Measurements from ENCODE around the gene MOGAT3. TPM values are rescaled to one million over a fixed set of nuclear protein-coding genes. Genes with fewer than 3 reads are reported as not detected.

MOGAT3 gene
- total RNA-seq, 1 donor, result not detected

DNA sequence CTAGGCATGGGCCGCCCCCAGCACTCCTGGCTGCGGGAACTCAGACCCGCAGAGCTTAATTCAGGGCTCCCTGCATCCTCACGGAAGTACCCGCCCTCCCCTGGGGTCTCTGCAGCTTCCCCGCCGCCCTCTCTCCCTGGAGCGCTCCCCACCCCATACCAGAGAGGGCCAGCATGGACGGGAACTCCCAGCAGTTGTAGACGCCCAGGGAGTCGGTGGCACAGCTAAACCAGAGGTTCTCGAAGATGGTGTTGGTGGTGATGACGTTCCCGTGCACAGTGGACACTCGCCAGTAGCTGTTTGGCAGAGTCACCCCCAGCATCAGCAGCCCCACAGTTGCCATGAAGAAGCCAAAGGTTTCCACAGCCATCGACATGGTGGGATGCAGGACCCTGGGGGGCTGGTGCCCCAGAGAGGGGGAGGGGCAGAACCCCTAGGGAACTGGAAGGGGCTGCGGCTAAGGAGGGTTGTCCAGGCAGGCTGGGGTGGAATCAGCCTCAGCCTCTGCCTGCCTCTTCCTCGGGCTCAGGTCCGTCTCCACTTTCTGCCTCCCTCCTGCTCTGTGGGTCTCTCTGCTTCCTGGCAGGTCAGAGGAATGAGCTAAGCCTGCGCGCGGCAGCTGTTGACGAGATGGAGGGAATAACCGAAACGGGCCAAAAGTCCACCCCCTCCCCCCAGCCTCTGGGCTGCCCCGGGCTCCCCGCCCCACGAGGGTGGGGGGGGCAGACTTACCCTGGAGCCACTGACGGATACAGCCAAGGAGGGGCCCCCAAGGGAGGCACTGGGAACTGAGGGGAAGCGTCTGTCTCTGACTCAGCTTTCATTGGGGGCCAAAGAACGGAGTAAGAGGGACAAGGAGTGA lies 36.6 kb upstream of the MOGAT3 start, which contains the start of gene CLDN15:
Gene CLDN15, minus strand, starts transcription at position 597 of the 862 bp plus-strand sequence. Its CDS starts 221 bp downstream, at position 376.
- Histone ChIP-seq H3K27me3 (ENCODE audit: insufficient read depth, low read length) (no peaks in the 10 kb centered on the region), H3K9me3 (ENCODE audit: low read depth, low read length) (no peaks in the 10 kb centered on the region), H3K4me1 (ENCODE audit: insufficient read depth, low read length) (peaks cover 25% of the 10 kb centered on the region), H3K4me3 (ENCODE audit: low read length) (no peak within 1 kb of the TSS)

DNA sequence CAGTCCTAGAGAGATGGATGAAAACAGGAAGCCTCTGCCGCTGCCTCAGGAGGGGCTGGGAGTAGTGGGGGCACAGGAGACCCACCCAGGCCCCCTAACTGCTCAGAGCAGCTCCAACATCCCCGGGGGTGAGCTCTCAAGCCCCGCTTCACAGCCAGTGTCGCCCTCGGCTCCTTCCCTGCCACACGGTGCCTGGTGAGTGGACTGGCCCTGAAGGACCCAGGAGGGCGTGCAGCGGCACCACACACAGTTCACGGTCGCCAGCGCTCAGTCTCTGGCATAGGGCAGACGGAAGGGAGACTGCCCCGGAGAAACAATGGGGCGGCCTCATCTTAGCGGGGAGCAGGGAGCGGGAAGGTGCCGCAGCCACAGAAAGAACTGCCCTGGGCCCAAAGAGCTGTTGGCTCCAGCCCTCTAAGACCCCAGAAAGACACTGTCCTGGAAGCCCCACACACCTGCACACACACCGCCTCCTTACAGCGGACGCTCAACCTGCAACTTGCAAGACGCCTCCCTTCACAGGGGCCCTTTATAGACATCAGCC lies 35.5 kb upstream of the MOGAT3 start:
- Histone ChIP-seq H3K4me1 (ENCODE audit: insufficient read depth, low read length) (peaks cover 14% of the 10 kb centered on the region), H3K4me3 (ENCODE audit: low read length) (no peak overlapping the region), H3K27me3 (ENCODE audit: insufficient read depth, low read length) (no peaks in the 10 kb centered on the region), H3K9me3 (ENCODE audit: low read depth, low read length) (no peaks in the 10 kb centered on the region)

DNA sequence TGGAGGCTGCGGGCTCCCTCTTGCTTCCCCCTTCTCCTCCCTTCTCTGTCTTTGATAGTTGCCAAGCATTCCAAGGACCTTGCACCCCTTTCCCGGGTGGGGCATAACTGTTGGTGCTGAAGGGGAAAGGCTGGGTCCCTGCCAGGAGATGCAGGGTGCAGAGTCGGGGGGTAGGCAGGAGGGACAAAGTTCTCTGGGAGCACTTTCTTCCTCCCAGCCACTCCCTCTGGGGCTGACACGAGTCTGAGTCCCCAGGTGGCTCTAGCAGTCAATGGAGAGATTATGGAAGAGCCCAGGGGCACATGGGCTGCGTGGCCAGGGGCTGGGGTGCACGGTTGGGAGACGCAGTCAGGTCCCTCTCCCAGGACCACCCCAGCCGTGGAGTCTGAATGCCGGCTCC lies 34.7 kb upstream of the MOGAT3 start:
- peaks cover 6% of the 10 kb centered on the region for H3K4me1 ChIP-seq (ENCODE audit: insufficient read depth, low read length)
- no peaks in the 10 kb centered on the region for H3K9me3 ChIP-seq (ENCODE audit: low read depth, low read length)
- no peak overlapping the region for H3K4me3 ChIP-seq (ENCODE audit: low read length)
- H3K27me3 ChIP-seq (ENCODE audit: insufficient read depth, low read length), result no peaks in the 10 kb centered on the region

- H3K9me3 ChIP-seq (ENCODE audit: low read depth, low read length), result no peaks in the 10 kb centered on the region
- no peak overlapping the region for H3K4me3 ChIP-seq (ENCODE audit: low read length)
- H3K4me1 ChIP-seq (ENCODE audit: insufficient read depth, low read length), result peaks cover 6% of the 10 kb centered on the region
- no peaks in the 10 kb centered on the region for H3K27me3 ChIP-seq (ENCODE audit: insufficient read depth, low read length)
Measured at GRCh38 chr7:101235050-101235449, 34.2 kb upstream of the MOGAT3 start.

DNA sequence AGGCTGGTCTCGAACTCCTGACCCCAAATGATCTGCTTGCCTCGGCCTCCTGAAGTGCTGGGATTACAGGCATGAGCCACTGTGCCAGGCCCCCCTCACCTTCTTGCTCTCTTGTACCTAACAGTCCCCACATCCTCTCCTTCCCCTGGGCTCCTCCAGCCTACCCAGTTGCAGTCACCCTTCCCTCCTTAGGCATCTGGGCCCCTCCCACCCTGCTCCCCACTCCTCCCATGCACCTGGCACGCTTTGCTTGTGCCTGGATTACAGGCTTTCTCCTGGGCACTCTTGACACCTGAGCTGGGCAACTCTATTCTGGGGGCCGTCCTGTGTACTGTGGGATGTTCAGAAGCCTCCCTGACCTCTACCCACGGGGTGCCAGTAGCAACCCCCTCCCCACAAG lies 33.8 kb upstream of the MOGAT3 start:
- Histone ChIP-seq H3K27me3 (ENCODE audit: insufficient read depth, low read length) (no peaks in the 10 kb centered on the region), H3K4me3 (ENCODE audit: low read length) (no peak overlapping the region), H3K4me1 (ENCODE audit: insufficient read depth, low read length) (peaks cover 6% of the 10 kb centered on the region), H3K9me3 (ENCODE audit: low read depth, low read length) (no peaks in the 10 kb centered on the region)

DNA sequence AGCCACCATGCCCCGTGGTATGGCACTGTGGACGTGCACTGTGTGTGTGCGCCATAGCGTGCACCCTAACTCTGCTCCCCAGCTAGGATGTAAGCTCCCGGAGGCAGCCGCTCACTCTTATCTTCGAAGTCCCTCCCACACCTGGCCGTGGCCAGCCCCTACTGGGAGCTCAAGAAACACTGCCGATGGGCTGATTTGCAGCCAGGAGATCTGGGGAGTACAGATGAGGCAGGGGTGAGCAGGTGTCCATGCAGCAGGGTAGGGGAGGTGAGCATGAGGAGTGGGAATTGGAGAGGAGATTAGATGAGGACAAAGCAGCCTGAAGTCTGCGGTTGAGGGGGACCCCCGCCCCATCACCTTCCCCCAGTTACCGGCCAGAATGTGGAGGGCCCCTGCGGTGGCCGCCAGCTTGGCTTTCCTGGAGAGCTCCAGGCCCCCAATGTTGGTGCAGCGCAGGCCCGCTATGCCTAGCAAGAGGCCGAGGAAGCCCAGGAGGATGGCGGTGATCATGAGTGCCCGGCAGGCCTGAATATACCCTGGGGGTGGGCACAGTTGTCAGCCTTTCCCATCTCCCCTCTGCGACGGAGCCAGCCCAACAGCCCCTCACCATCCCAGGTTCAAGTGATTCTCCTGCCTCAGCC lies 33.2 kb upstream of the MOGAT3 start:
- no peaks in the 10 kb centered on the region for H3K9me3 ChIP-seq (ENCODE audit: low read depth, low read length)
- H3K4me3 ChIP-seq (ENCODE audit: low read length), result no peak overlapping the region
- H3K27me3 ChIP-seq (ENCODE audit: insufficient read depth, low read length), result no peaks in the 10 kb centered on the region
- H3K4me1 ChIP-seq (ENCODE audit: insufficient read depth, low read length), result no peaks in the 10 kb centered on the region

GRCh38 chr7:101232141-101232850 lies 31.5 kb upstream of the MOGAT3 start:
- Histone ChIP-seq H3K27me3 (ENCODE audit: insufficient read depth, low read length) (no peaks in the 10 kb centered on the region), H3K4me3 (ENCODE audit: low read length) (no peak overlapping the region), H3K9me3 (ENCODE audit: low read depth, low read length) (no peaks in the 10 kb centered on the region), H3K4me1 (ENCODE audit: insufficient read depth, low read length) (no peaks in the 10 kb centered on the region)

- Histone ChIP-seq H3K4me3 (ENCODE audit: low read length) (no peak overlapping the region), H3K4me1 (ENCODE audit: insufficient read depth, low read length) (no peaks in the 10 kb centered on the region), H3K27me3 (ENCODE audit: insufficient read depth, low read length) (no peaks in the 10 kb centered on the region)
Measured at GRCh38 chr7:101231644-101232043, 30.8 kb upstream of the MOGAT3 start.

DNA sequence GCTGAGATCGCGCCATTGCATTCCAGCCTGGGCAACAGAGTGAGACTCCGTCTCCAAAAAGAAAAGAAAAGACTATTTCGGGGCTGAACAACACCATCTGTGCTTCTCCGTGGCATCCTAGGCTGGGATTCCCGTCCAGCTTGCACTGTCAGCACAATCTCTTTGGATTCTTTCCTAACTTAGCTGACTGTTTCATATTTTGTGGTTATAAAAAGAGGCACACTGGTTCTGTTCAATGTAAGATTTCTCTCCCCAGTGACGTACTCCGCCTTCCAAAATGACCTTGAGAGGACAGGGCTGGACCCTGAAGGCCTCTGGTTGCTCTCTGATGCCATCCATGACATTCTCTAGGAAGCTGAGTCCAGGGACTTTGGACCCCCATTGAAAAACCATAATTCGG lies 25.9 kb upstream of the MOGAT3 start:
- Histone ChIP-seq H3K4me3 (ENCODE audit: low read length) (no peak overlapping the region), H3K9me3 (ENCODE audit: low read depth, low read length) (no peaks in the 10 kb centered on the region), H3K27me3 (ENCODE audit: insufficient read depth, low read length) (no peaks in the 10 kb centered on the region), H3K4me1 (ENCODE audit: insufficient read depth, low read length) (no peaks in the 10 kb centered on the region)

More at GRCh38 chr7:101231644-101232043, 30.8 kb upstream of the MOGAT3 start:
- no peaks in the 10 kb centered on the region for H3K9me3 ChIP-seq (ENCODE audit: low read depth, low read length)

GRCh38 chr7:101225650-101226049 lies 24.8 kb upstream of the MOGAT3 start:
- Histone ChIP-seq H3K4me3 (ENCODE audit: low read length) (no peak overlapping the region), H3K27me3 (ENCODE audit: insufficient read depth, low read length) (no peaks in the 10 kb centered on the region), H3K4me1 (ENCODE audit: insufficient read depth, low read length) (no peaks in the 10 kb centered on the region), H3K9me3 (ENCODE audit: low read depth, low read length) (no peaks in the 10 kb centered on the region)

DNA sequence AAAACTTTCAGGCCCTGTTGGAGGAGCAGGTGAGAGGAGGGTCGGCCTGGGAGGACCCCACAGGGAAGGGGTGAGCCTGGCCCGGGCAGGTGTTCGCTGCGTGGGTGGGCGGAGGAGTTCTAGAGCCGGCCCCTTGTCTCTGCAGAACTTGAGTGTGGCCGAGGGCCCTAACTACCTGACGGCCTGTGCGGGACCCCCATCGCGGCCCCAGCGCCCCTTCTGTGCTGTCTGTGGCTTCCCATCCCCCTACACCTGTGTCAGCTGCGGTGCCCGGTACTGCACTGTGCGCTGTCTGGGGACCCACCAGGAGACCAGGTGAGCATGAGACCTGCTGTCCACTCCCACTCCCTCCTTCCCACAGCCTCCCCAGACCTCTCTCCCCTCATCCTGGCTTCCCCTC lies 22.7 kb upstream of the MOGAT3 start:
- H3K27me3 ChIP-seq (ENCODE audit: insufficient read depth, low read length), result no peaks in the 10 kb centered on the region
- no peaks in the 10 kb centered on the region for H3K9me3 ChIP-seq (ENCODE audit: low read depth, low read length)
- peaks cover 18% of the 10 kb centered on the region for H3K4me1 ChIP-seq (ENCODE audit: insufficient read depth, low read length)
- H3K4me3 ChIP-seq (ENCODE audit: low read length), result no peak overlapping the region

- H3K27me3 ChIP-seq (ENCODE audit: insufficient read depth, low read length), result no peaks in the 10 kb centered on the region
- H3K4me3 ChIP-seq (ENCODE audit: low read length), result no peak overlapping the region
- peaks cover 22% of the 10 kb centered on the region for H3K4me1 ChIP-seq (ENCODE audit: insufficient read depth, low read length)
- no peaks in the 10 kb centered on the region for H3K9me3 ChIP-seq (ENCODE audit: low read depth, low read length)
Measured at GRCh38 chr7:101222275-101222830, 21.5 kb upstream of the MOGAT3 start.

- Histone ChIP-seq H3K4me3 (ENCODE audit: low read length) (no peak overlapping the region), H3K9me3 (ENCODE audit: low read depth, low read length) (no peaks in the 10 kb centered on the region), H3K4me1 (ENCODE audit: insufficient read depth, low read length) (peaks cover 36% of the 10 kb centered on the region), H3K27me3 (ENCODE audit: insufficient read depth, low read length) (no peaks in the 10 kb centered on the region)
Measured at GRCh38 chr7:101220295-101220694, 19.5 kb upstream of the MOGAT3 start.

GRCh38 chr7:101218236-101219125 lies 17.6 kb upstream of the MOGAT3 start:
- no peaks in the 10 kb centered on the region for H3K9me3 ChIP-seq (ENCODE audit: low read depth, low read length)
- no peaks in the 10 kb centered on the region for H3K27me3 ChIP-seq (ENCODE audit: insufficient read depth, low read length)
- peak overlapping the region; percentile 63 for H3K4me3 ChIP-seq (ENCODE audit: low read length)
- peaks cover 36% of the 10 kb centered on the region for H3K4me1 ChIP-seq (ENCODE audit: insufficient read depth, low read length)
